Neutrophil (primary cell): ENCODE measurements around the gene CEP57L1.

Source experiments
- H3K27ac ChIP-seq: fragments of 200-600 bp; sonication (generic); 2 replicates; pipeline ENCODE4 v1.5.1; 2016; ENCODE audit warnings: mild to moderate bottlenecking, moderate library complexity
- H3K27me3 ChIP-seq: fragments of 200-600 bp; sonication (generic); 2 replicates; pipeline ENCODE4 v1.6.0; 2016; ENCODE audit warnings: mild to moderate bottlenecking
- H3K36me3 ChIP-seq: fragments of 200-600 bp; sonication (generic); 2 replicates; pipeline ENCODE4 v1.5.1; 2017
- H3K4me1 ChIP-seq, 2 experiments: fragments of 200-600 bp in 1 of 2; sonication (generic) in 1 of 2; 1 replicate in 1 of 2; 2 replicates in 1 of 2; pipeline versions ENCODE4 v1.5.1 to v1.6.1; 2013 to 2016; ENCODE audit warnings: low read depth in 1 of 2, low read length in 1 of 2, mild to moderate bottlenecking in 1 of 2, moderate library complexity in 1 of 2; ENCODE audit not compliant: control insufficient read depth in 1 of 2, insufficient read depth in 1 of 2
- H3K4me3 ChIP-seq, 2 experiments: fragments of 200-600 bp in 1 of 2; sonication (generic) in 1 of 2; 1 replicate in 1 of 2; 2 replicates in 1 of 2; pipeline ENCODE4 v1.5.1; 2013 to 2016; ENCODE audit warnings: low read depth in 1 of 2, low read length in 1 of 2, mild to moderate bottlenecking in 1 of 2, moderate library complexity in 1 of 2
- H3K9me3 ChIP-seq: fragments of 200-600 bp; sonication (generic); 2 replicates; pipeline ENCODE4 v1.5.1; 2016
- CTCF ChIP-seq: fragments of 200-600 bp; sonication (generic); IDR thresholded peaks from 2 replicates; pipeline ENCODE4 v1.5.1; 2016; ENCODE audit warnings: antibody characterized with exemption

Gene CEP57L1

DNA sequence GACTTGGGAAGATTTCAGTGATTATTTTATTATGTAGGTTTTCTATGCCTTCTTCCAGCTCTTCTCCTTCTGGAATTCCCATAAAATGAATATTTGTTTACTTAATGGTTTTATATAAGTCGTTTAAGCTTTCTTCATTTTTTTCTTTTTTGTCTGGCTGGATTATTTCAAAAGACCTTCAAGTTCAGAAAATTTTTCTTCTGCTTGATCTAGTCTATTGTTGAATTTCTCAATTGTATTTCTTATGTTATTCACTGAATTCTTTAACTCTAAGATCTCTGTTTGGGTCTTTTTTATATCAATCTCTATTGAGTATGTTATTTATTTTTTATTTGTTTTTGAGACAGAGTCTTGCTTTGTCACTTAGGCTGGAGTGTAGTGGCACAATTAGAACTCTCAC is 117.4 kb downstream of the CEP57L1 start:
- Histone ChIP-seq H3K4me1 (no peaks in the 10 kb centered on the region), H3K36me3 (no peaks in the 10 kb centered on the region), H3K27me3 (no peaks in the 10 kb centered on the region), H3K27ac (no peak overlapping the region), H3K4me3 (no peak overlapping the region), H3K9me3 (no peaks in the 10 kb centered on the region)
- TF ChIP-seq CTCF: no peak
